ENCODE data around the gene TRAFD1.

- TF ChIP-seq GATA2 (IDR thresholded peaks at IDR 0.05; ENCODE audit: low read depth, low read length) (no peak), GATA3 (IDR thresholded peaks at IDR 0.05; ENCODE audit: low read depth, low read length) (no peak)
These were observed 8.1 kb downstream of the TRAFD1 start for GRCh38 chr12:112133418-112133817.

Measured in SH-SY5Y (cell line).